Cardiac muscle cell (in vitro differentiated cells and primary cell): ENCODE results near the gene ABR. TPM values are rescaled to one million over a fixed set of nuclear protein-coding genes. Genes with fewer than 3 reads are reported as not detected.
A peak's percentile ranks its signal among the peaks of the same experiment; 100 is the strongest.
"Not testable (repeated sequence)": the region's sequence is repeated elsewhere in the genome, so short reads cannot be mapped to it uniquely, and the experiment has no call there.

Experiments used
- DNase-seq, 2 donors: peaks; one replicate each; pipeline versions ENCODE4 v3.0.0 to v3.0.0-alpha.2; 2010 to 2017; ENCODE audit warnings: low read depth in 1 of 2, low spot score in 1 of 2
- H3K27ac ChIP-seq: fragments of 200-600 bp; sonication (generic); 2 replicates; pipeline ENCODE4 v1.5.1; 2016
- H3K27me3 ChIP-seq: fragments of 200-600 bp; sonication (generic); 2 replicates; pipeline ENCODE4 v1.6.0; 2016; ENCODE audit warnings: control low read depth
- H3K36me3 ChIP-seq: fragments of 200-600 bp; sonication (generic); 2 replicates; pipeline ENCODE4 v1.5.1; 2016; ENCODE audit warnings: control low read depth
- H3K4me1 ChIP-seq: fragments of 200-600 bp; sonication (generic); 2 replicates; pipeline ENCODE4 v1.8.1; 2017; ENCODE audit warnings: low read depth, mild to moderate bottlenecking, mixed run types
- H3K4me3 ChIP-seq: fragments of 200-600 bp; sonication (generic); 2 replicates; pipeline ENCODE4 v1.5.1; 2016; ENCODE audit warnings: mild to moderate bottlenecking
- H3K9me3 ChIP-seq: fragments of 200-600 bp; sonication (generic); 2 replicates; pipeline ENCODE4 v1.5.1; 2017; ENCODE audit warnings: low read depth, mild to moderate bottlenecking, control low read depth
- polyA plus RNA-seq: library from polyadenylated mRNA; unstranded; fragments of >200 nt; fragmentation: Nextera tagmentation; extraction: Ambion mirVana; gene quantifications from 2 replicates; pipeline ENCODE4 v1.2.1, GENCODE V29; 2016
- total RNA-seq: library from RNA; depleted of rRNA; stranded (reverse); fragments of >200 nt; gene quantifications from 2 replicates; pipeline ENCODE4 v1.2.3, GENCODE V29; 2016
- TF ChIP-seq, protein P1 (sequence below): IDR thresholded peaks from 2 replicates; pipeline ENCODE4 v1.5.1; 2012; ENCODE audit warnings: low read depth, mild to moderate bottlenecking, low read length

ABR gene
- total and polyA plus RNA-seq, 2 experiments from 2014 or later: 23.5 to 67.5 TPM

DNA sequence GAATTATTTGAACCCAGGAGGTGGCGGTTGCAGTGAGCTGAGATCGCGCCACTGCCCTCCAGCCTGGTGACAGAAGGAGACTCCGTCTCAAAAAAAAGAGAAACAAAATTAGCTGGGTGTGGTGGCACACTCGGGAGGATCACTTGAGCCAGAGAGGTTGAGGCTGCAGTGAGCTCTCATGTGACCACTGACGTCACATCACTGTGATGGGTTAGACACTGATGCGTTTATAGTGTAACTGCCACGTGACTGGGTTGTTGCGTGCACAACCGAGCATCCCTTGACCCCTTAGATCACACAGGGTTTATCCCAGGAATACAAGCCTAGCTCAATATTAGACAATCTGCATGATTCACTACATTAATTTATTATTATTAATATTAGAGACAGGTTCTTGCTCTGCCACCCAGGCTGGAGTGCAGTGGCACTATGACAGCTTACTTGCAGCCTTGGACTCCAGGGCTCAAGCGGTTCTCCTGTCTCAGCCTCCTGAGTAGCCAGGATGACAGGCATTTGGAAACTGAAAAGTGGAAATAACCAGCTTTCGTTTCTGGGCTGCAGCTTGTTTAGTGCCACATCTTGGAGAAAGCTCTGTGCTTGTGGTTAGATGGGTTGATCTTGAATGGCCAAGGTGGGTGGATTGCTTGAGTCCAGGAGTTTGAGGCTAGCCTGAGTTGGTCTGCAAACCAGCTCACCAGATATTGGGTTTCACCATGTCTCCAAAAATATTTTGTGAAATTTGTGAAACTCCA is 26.4 kb upstream of the ABR start:
- no peak overlapping the region for H3K27ac ChIP-seq
- no peak overlapping the region for H3K4me3 ChIP-seq
- H3K4me1 ChIP-seq: no peaks in the 10 kb centered on the region
- DNase-seq: no peak
- H3K27me3 ChIP-seq: no peaks in the 10 kb centered on the region
- no peaks in the 10 kb centered on the region for H3K36me3 ChIP-seq
- H3K9me3 ChIP-seq: no peaks in the 10 kb centered on the region
- TF ChIP-seq, protein P1, sequence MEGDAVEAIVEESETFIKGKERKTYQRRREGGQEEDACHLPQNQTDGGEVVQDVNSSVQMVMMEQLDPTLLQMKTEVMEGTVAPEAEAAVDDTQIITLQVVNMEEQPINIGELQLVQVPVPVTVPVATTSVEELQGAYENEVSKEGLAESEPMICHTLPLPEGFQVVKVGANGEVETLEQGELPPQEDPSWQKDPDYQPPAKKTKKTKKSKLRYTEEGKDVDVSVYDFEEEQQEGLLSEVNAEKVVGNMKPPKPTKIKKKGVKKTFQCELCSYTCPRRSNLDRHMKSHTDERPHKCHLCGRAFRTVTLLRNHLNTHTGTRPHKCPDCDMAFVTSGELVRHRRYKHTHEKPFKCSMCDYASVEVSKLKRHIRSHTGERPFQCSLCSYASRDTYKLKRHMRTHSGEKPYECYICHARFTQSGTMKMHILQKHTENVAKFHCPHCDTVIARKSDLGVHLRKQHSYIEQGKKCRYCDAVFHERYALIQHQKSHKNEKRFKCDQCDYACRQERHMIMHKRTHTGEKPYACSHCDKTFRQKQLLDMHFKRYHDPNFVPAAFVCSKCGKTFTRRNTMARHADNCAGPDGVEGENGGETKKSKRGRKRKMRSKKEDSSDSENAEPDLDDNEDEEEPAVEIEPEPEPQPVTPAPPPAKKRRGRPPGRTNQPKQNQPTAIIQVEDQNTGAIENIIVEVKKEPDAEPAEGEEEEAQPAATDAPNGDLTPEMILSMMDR: no peak

DNA sequence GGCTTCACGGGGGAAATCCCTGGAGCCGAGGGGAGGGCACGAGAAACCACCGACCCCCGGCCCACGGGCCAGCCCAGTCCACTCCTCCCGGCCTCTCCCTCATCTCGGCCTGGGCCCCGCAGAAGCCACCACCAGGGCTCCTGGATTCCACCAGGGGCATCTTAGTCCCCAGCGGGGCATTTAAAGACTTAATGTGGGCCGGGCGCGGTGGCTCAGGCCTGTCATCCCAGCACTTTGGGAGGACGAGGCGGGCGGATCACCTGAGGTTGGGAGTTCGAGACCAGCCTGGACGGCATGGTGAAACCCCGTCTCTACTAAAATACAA is 24.1 kb upstream of the ABR start:
- no peak for DNase-seq
- H3K4me3 ChIP-seq: peak overlapping the region; percentile 28
- H3K27ac ChIP-seq: no peak overlapping the region

DNA sequence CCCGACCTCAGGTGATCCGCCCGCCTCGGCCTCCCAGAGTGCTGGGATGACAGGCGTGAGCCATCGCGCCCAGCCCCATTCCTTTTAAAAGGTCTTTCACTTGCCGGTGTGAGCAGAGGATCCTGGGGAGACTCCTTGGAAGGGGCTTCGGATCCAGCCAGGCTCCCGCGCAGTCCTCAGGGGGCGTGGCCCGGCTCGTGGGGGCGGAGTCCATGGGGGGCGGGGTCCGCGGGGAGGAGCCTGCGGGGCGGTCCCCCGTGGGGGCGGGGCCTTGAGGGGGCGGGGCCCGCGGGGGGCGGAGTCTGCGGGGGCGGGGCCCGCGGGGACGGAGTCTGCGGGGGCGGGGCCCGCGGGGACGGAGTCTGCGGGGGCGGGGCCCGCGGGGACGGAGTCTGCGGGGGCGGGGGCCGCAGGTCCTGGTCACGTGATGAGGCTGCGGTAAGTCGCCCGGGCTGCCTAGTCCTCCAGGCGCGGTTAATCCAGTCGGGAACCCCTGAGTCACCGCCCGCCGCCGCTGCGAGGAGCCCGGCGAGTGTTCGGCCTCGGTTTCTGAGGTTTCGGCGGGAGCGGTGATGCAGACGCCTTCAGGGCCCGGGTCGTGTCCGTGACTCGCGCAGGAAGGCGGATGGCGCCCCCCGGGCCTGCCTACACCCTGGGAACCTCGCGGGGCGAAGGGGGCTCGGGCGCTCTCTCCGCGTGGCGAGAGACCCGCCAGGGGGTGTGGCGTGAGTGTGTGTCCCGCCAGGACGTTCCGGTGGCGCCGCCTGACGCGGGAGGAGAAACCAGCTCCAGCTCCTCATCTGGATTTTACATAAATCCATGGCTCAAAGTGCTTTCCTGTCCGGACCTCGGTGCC is 23.6 kb upstream of the ABR start:
- Histone ChIP-seq H3K4me1 (no peaks in the 10 kb centered on the region), H3K4me3 (peak overlapping the region; percentile 28), H3K36me3 (no peaks in the 10 kb centered on the region), H3K27ac (no peak overlapping the region), H3K9me3 (no peaks in the 10 kb centered on the region), H3K27me3 (no peaks in the 10 kb centered on the region)
- TF ChIP-seq, protein P1: no peak
- DNase-seq: peak; percentile 61 to 68

More for the DNA sequence above, 24.1 kb upstream of the ABR start:
- H3K27me3 ChIP-seq: no peaks in the 10 kb centered on the region
- H3K36me3 ChIP-seq: no peaks in the 10 kb centered on the region
- TF ChIP-seq, protein P1: no peak
- H3K9me3 ChIP-seq: no peaks in the 10 kb centered on the region
- H3K4me1 ChIP-seq: no peaks in the 10 kb centered on the region

DNA sequence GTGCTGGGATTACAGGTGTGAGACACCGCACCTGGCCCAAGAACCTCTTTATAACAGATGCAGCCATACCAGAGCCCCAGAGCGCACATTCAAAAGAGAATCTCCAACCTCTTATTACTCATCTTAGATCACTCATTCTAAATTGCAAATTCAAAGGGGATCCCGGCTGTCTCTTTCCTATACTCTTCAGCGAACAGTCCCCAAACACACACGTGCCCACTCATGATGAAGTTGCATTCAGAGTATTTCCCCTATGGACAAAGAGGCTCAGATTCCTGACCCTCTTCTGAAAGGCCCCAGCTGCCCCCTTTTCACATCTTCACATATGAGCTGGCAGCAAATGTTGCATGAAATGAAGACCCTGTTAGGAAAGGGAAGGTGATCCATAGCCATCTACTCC is 22.5 kb upstream of the ABR start:
- Histone ChIP-seq H3K4me3 (no peak overlapping the region), H3K27ac (no peak overlapping the region), H3K36me3 (no peaks in the 10 kb centered on the region), H3K27me3 (no peaks in the 10 kb centered on the region), H3K4me1 (no peaks in the 10 kb centered on the region), H3K9me3 (no peaks in the 10 kb centered on the region)
- TF ChIP-seq, protein P1: no peak
- DNase-seq: no peak

- H3K4me1 ChIP-seq: no peaks in the 10 kb centered on the region
- DNase-seq: no peak
- H3K27ac ChIP-seq: no peak overlapping the region
- TF ChIP-seq, protein P1: no peak
- H3K36me3 ChIP-seq: no peaks in the 10 kb centered on the region
- H3K27me3 ChIP-seq: no peaks in the 10 kb centered on the region
- H3K4me3 ChIP-seq: no peak overlapping the region
- H3K9me3 ChIP-seq: no peaks in the 10 kb centered on the region
Observed at GRCh38 chr17:1201132-1201702, 21.4 kb upstream of the ABR start.

DNA sequence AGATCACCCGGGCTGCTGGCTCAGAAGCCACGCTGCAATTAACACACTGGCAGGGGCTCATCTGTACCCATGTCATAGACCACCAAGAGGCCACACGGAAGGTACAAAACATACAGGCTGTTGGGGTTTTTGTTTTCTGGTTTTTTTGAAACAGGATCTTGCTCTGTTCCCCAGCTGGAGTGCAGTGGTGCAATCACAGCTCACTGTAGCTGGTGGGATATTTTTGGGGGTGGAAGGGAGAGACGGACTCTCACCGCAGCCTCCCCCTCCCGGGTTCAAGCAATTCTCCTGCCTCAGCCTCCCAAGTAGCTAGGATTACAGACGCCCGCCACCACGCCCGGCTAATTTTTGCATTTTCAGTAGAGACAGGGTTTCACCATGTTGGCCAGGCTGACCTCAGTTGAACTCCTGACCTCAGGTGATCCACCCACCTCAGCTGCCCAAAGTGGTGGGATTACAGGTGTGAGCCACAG is 19.5 kb upstream of the ABR start:
- H3K36me3 ChIP-seq, H3K4me1 ChIP-seq, H3K27ac ChIP-seq, H3K9me3 ChIP-seq, H3K4me3 ChIP-seq, H3K27me3 ChIP-seq, DNase-seq: not testable (repeated sequence)
